ENCODE measurements around the gene CYP4X1. TPM values are rescaled to one million over a fixed set of nuclear protein-coding genes. Genes with fewer than 3 reads are reported as not detected.
"Not testable (repeated sequence)": the region's sequence is repeated elsewhere in the genome, so short reads cannot be mapped to it uniquely, and the experiment has no call there.

Gene CYP4X1
- total RNA-seq, 1 donor from 2014 or later = 6.8 TPM

GRCh38 chr1:47059376-47059775 is 35.9 kb downstream of the CYP4X1 start:
- Histone ChIP-seq H3K36me3 (no peaks in the 10 kb centered on the region), H3K9me3 (no peaks in the 10 kb centered on the region), H3K4me1 (no peaks in the 10 kb centered on the region), H3K27me3 (no peaks in the 10 kb centered on the region), H3K27ac (no peak overlapping the region), H3K4me3 (no peak overlapping the region)
- ATAC-seq (no peak), DNase-seq (no peak)
- TF ChIP-seq, protein P1, sequence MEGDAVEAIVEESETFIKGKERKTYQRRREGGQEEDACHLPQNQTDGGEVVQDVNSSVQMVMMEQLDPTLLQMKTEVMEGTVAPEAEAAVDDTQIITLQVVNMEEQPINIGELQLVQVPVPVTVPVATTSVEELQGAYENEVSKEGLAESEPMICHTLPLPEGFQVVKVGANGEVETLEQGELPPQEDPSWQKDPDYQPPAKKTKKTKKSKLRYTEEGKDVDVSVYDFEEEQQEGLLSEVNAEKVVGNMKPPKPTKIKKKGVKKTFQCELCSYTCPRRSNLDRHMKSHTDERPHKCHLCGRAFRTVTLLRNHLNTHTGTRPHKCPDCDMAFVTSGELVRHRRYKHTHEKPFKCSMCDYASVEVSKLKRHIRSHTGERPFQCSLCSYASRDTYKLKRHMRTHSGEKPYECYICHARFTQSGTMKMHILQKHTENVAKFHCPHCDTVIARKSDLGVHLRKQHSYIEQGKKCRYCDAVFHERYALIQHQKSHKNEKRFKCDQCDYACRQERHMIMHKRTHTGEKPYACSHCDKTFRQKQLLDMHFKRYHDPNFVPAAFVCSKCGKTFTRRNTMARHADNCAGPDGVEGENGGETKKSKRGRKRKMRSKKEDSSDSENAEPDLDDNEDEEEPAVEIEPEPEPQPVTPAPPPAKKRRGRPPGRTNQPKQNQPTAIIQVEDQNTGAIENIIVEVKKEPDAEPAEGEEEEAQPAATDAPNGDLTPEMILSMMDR (IDR thresholded peaks at IDR 0.05) = no peak
- intact Hi-C loops (cut with DNase I) = no loop called here

GRCh38 chr1:47067097-47067594 is 43.7 kb downstream of the CYP4X1 start, which contains the start of gene CYP4Z1:
Gene CYP4Z1 (plus strand): TSS chr1:47067231. CDS start chr1:47067491, 260 bp downstream.
- ATAC-seq (no peak), DNase-seq (no peak)
- Histone ChIP-seq H3K27ac (no peak within 1 kb of the TSS), H3K9me3 (no peaks in the 10 kb centered on the region), H3K36me3 (no peaks in the 10 kb centered on the region), H3K4me3 (no peak within 1 kb of the TSS), H3K4me1 (no peaks in the 10 kb centered on the region), H3K27me3 (no peaks in the 10 kb centered on the region)
- intact Hi-C loops (cut with DNase I) = no loop called here
- TF ChIP-seq, protein P1 (IDR thresholded peaks at IDR 0.05) = no peak

DNA sequence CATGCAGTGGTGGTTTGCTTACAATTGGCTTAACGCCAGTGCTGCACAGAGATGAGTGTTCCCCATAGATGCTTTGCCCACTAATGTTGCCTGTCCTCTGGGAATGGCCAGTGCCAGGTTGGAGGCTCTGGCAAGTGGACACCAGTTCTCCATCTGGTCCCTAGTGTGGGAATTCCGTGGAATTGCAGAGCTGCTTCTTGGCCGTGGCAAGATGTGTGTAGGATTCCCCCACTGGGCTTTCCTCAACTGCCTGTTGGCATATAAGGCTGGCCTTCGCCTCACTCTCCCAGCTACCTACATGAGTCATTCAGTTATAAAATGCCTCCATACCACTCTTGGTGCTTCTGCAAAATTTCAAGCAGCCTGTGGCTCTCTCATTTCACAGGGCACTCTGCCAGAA is 45.6 kb downstream of the CYP4X1 start:
- intact Hi-C loops (cut with DNase I); H3K27ac ChIP-seq; H3K4me1 ChIP-seq; H3K27me3 ChIP-seq; H3K36me3 ChIP-seq; DNase-seq; H3K4me3 ChIP-seq; H3K9me3 ChIP-seq: not testable (repeated sequence)
- peak; percentile 29 for ATAC-seq

DNA sequence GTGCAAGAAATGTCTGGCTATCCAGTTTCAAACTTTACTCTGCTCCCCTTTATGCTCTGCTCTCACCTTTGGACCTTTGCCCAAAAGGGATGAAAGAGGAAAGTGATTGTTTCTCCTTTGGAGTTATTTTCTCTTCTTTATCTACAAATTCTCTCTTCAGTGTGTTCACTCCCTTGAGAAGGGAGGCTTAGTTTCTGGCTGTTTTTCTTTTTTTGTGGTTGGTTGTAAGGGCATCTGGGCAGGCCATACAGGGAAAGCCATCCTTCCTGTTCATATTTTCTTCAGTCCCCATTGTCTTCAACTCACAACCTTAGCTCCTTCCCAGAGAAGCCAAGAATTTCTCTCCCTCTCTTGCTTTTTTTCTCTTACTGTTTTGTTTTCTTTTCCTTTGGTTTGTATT is 46.0 kb downstream of the CYP4X1 start:
- H3K27me3 ChIP-seq; H3K27ac ChIP-seq; H3K9me3 ChIP-seq; H3K4me1 ChIP-seq; ATAC-seq; DNase-seq; intact Hi-C loops (cut with DNase I); H3K4me3 ChIP-seq; H3K36me3 ChIP-seq: not testable (repeated sequence)

GRCh38 chr1:47089356-47089755 is 65.9 kb downstream of the CYP4X1 start:
- peak; percentile 67 for ATAC-seq
- H3K9me3 ChIP-seq; intact Hi-C loops (cut with DNase I); H3K4me3 ChIP-seq; H3K4me1 ChIP-seq; H3K36me3 ChIP-seq; DNase-seq; H3K27ac ChIP-seq; H3K27me3 ChIP-seq: not testable (repeated sequence)
- TF ChIP-seq, protein P1 (IDR thresholded peaks at IDR 0.05) = peak; percentile 56

GRCh38 chr1:47091476-47091875 is 68.0 kb downstream of the CYP4X1 start:
- ATAC-seq = peak; percentile 42
- DNase-seq; H3K27me3 ChIP-seq; H3K36me3 ChIP-seq; intact Hi-C loops (cut with DNase I); H3K27ac ChIP-seq; H3K9me3 ChIP-seq; H3K4me1 ChIP-seq; H3K4me3 ChIP-seq: not testable (repeated sequence)
- TF ChIP-seq, protein P1 (IDR thresholded peaks at IDR 0.05) = peak; percentile 35

Other genes starting within 250 kb of the CYP4X1 start
- gene CYP4B1, start 224.6 kb upstream of the CYP4X1 start, total RNA-seq = 268 TPM
- gene CYP4A11, start 82.2 kb upstream of the CYP4X1 start, total RNA-seq = not detected
- 2.1 TPM for gene CYP4Z1, start 43.6 kb downstream of the CYP4X1 start, total RNA-seq
- gene CYP4A22, start 113.8 kb downstream of the CYP4X1 start, total RNA-seq = not detected
- 41.2 TPM for gene PDZK1IP1, start 166.4 kb downstream of the CYP4X1 start, total RNA-seq
- gene TAL1, start 208.6 kb downstream of the CYP4X1 start, total RNA-seq = 18.3 TPM

All from upper lobe of right lung (tissue), 1 donor.